SU-DHL-6 (cell line): Measurements from ENCODE around the gene CYB5R4.

ENCODE experiments used
- H2AFZ ChIP-seq: fragments of 200-600 bp; sonication (generic); 2 replicates; pipeline ENCODE4 v1.6.1; 2014; ENCODE audit warnings: low read depth, mild to moderate bottlenecking, moderate library complexity, mixed read lengths, antibody characterized with exemption, low read length; ENCODE audit not compliant: severe bottlenecking
- H3F3A ChIP-seq: fragments of 200-600 bp; shearing (Covaris generic); 2 replicates; pipeline ENCODE4 v1.6.0; 2016; ENCODE audit warnings: antibody characterized with exemption, mild to moderate bottlenecking; ENCODE audit not compliant: insufficient read depth
- H3K27ac ChIP-seq: fragments of 200-600 bp; sonication (generic); 2 replicates; pipeline ENCODE4 v1.5.1; 2016; ENCODE audit warnings: low read depth, mild to moderate bottlenecking, low read length, moderate library complexity, mixed read lengths
- H3K27me3 ChIP-seq: fragments of 200-600 bp; sonication (generic), shearing (Covaris generic); 2 replicates; pipeline ENCODE4 v1.6.0; 2014; ENCODE audit warnings: mild to moderate bottlenecking, low read length
- H3K36me3 ChIP-seq: fragments of 200-600 bp; sonication (generic); 2 replicates; pipeline ENCODE4 v1.6.1; 2014; ENCODE audit warnings: mild to moderate bottlenecking, low read length, mixed read lengths
- H3K4me2 ChIP-seq: fragments of 300-600, 200-600 bp; shearing (Covaris generic), sonication (generic); 2 replicates; pipeline ENCODE4 v1.6.0; 2014; ENCODE audit warnings: low read length, low read depth, mild to moderate bottlenecking; ENCODE audit not compliant: poor library complexity, severe bottlenecking
- H3K4me3 ChIP-seq: fragments of 200-600 bp; sonication (generic); 2 replicates; pipeline ENCODE4 v1.5.1; 2014; ENCODE audit warnings: antibody characterized with exemption, low read length, mild to moderate bottlenecking, mixed read lengths; ENCODE audit not compliant: insufficient read depth, poor library complexity, severe bottlenecking
- H3K79me2 ChIP-seq: fragments of 200-600 bp; sonication (generic); 2 replicates; pipeline ENCODE4 v1.6.1; 2014; ENCODE audit warnings: mild to moderate bottlenecking, low read length, moderate library complexity; ENCODE audit not compliant: insufficient read depth
- H3K9ac ChIP-seq: fragments of 200-600 bp; sonication (generic); 2 replicates; pipeline ENCODE4 v1.7.0; 2014; ENCODE audit warnings: mild to moderate bottlenecking, low read length
- H3K9me2 ChIP-seq: fragments of 200-600 bp; sonication (generic); replicated peaks from 2 replicates; pipeline ENCODE4 v1.6.1; 2014; ENCODE audit warnings: low read length; ENCODE audit not compliant: insufficient read depth
- H3K9me3 ChIP-seq: fragments of 200-600 bp; sonication (generic); 2 replicates; pipeline ENCODE4 v1.6.1; 2014; ENCODE audit warnings: low read length, mixed read lengths; ENCODE audit not compliant: insufficient read depth
- H4K20me1 ChIP-seq: fragments of 200-600 bp; sonication (generic); 2 replicates; pipeline ENCODE4 v1.6.1; 2014; ENCODE audit warnings: low read depth, mild to moderate bottlenecking, antibody characterized with exemption, low read length, moderate library complexity, mixed read lengths
- CTCF ChIP-seq: fragments of 200-600 bp; sonication (generic); IDR thresholded peaks from one replicate; pipeline ENCODE4 v1.5.1; 2017; ENCODE audit warnings: antibody characterized with exemption, mild to moderate bottlenecking, low read length, moderate library complexity; ENCODE audit not compliant: insufficient read depth, poor library complexity, severe bottlenecking
- EZH2phosphoT487 ChIP-seq: fragments of 200-600 bp; sonication (generic), shearing (Covaris generic); conservative IDR thresholded peaks from 2 replicates; pipeline ENCODE4 v1.6.1; 2018; ENCODE audit warnings: mild to moderate bottlenecking, antibody characterized with exemption, low read length, moderate library complexity, mixed read lengths

Gene CYB5R4

GRCh38 chr6:83984411-83984810 is 124.9 kb downstream of the CYB5R4 start:
- TF ChIP-seq CTCF, result no peak
- no peak for TF ChIP-seq EZH2phosphoT487
- H4K20me1 ChIP-seq, result no peaks in the 10 kb centered on the region
- no peaks in the 10 kb centered on the region for H3K79me2 ChIP-seq
- H3K9me2 ChIP-seq, result no peaks in the 10 kb centered on the region
- no peak overlapping the region for H3K4me2 ChIP-seq
- H3K4me3 ChIP-seq, result no peak overlapping the region
- no peak overlapping the region for H3K27ac ChIP-seq
- no peaks in the 10 kb centered on the region for H3K27me3 ChIP-seq
- H3K9ac ChIP-seq, result no peak overlapping the region
- no peak overlapping the region for H2AFZ ChIP-seq
- no peaks in the 10 kb centered on the region for H3K36me3 ChIP-seq
- H3F3A ChIP-seq, result no peaks in the 10 kb centered on the region
- H3K9me3 ChIP-seq, result no peaks in the 10 kb centered on the region

GRCh38 chr6:83985308-83985713 is 125.8 kb downstream of the CYB5R4 start:
- Histone ChIP-seq H3K27ac (no peak overlapping the region), H3K9ac (no peak overlapping the region), H3K36me3 (no peaks in the 10 kb centered on the region), H3K9me3 (no peaks in the 10 kb centered on the region), H2AFZ (no peak overlapping the region), H3K27me3 (no peaks in the 10 kb centered on the region), H4K20me1 (no peaks in the 10 kb centered on the region), H3F3A (no peaks in the 10 kb centered on the region), H3K79me2 (no peaks in the 10 kb centered on the region), H3K9me2 (no peaks in the 10 kb centered on the region), H3K4me3 (no peak overlapping the region), H3K4me2 (no peak overlapping the region)
- TF ChIP-seq EZH2phosphoT487 (no peak), CTCF (no peak)

- H3K4me3 ChIP-seq, result no peak overlapping the region
- no peaks in the 10 kb centered on the region for H3K36me3 ChIP-seq
- H2AFZ ChIP-seq, result no peak overlapping the region
Measured at GRCh38 chr6:83985715-83986114, 126.2 kb downstream of the CYB5R4 start.

More at GRCh38 chr6:83985715-83986114, 126.2 kb downstream of the CYB5R4 start:
- Histone ChIP-seq H3K79me2 (no peaks in the 10 kb centered on the region), H3K4me2 (no peak overlapping the region), H3F3A (no peaks in the 10 kb centered on the region), H3K9me3 (no peaks in the 10 kb centered on the region), H3K9ac (no peak overlapping the region), H3K27ac (no peak overlapping the region), H3K27me3 (no peaks in the 10 kb centered on the region), H4K20me1 (no peaks in the 10 kb centered on the region), H3K9me2 (no peaks in the 10 kb centered on the region)
- TF ChIP-seq CTCF (no peak), EZH2phosphoT487 (no peak)
